GM12892 (cell line): ENCODE data around the gene NDST1.

Source experiments
- POLR2A ChIP-seq: IDR thresholded peaks from 2 replicates; pipeline ENCODE4 v1.6.1; 2011; ENCODE audit warnings: low read depth, low read length, control low read depth
- POLR2AphosphoS5 ChIP-seq: IDR thresholded peaks from 2 replicates; pipeline ENCODE4 v1.6.1; 2011; ENCODE audit warnings: low read depth, low read length, control low read depth

DNA sequence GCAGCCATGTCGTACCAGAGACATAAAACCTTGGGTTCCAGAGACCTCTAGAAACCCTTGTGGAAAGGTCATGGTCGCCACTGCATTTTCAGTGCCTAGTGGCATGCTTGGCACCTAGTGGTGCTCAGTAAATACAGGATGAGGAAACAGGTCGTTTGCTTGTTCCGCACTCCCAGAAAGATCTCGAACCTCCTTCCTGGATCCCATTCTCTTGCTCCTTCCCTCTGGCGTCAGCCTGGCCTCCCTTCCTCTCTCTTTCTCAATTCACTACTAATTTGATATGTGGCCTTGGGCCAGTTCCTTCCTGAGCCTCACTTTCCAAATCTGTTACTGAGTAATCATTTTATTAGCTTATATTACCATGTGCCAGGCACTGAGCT, 4.4 kb downstream of the NDST1 start:
- TF ChIP-seq POLR2A (no peak), POLR2AphosphoS5 (no peak)
